Measurements from ENCODE around the gene DNAL4.

GRCh38 chr22:38748487-38749136 lies 45.3 kb downstream of the DNAL4 start:
- TF ChIP-seq CTCF (IDR thresholded peaks at IDR 0.05; ENCODE audit: low read depth, low read length): no peak
- no peak for TF ChIP-seq EZH2phosphoT487 (IDR thresholded peaks at IDR 0.05; ENCODE audit: low read depth)

Measured in OCI-LY3 (cell line).